Fibroblast of skin of left quadriceps (primary cell): ENCODE measurements around the gene FBLN5.
"Not testable (repeated sequence)": the region's sequence is repeated elsewhere in the genome, so short reads cannot be mapped to it uniquely, and the experiment has no call there.

Source experiments
- DNase-seq, 2 experiments: peaks; one replicate each; pipeline ENCODE4 v3.0.0-alpha.2; 2013; ENCODE audit warnings: low read depth in 2 of 2

The FBLN5 gene

DNA sequence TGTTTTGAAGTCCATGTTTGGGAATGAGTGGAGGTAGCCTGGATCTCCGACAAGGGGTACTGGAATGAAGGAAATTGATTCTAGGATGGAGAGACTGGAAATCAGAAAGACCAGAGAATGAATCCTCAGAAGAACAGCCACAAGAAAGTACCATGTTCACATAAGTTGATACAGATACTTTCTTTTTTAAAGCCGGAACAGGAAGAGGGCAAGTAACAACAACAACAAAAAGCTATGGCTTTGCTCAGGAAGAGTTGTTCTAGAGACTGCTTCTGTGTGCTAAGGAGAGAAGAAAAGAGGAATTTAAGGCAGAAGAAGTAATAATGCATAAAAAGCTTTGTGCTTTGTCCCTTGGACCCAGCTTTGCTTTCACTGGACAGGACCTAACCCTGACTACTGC is 86.4 kb downstream of the FBLN5 start:
- DNase-seq: no peak

DNA sequence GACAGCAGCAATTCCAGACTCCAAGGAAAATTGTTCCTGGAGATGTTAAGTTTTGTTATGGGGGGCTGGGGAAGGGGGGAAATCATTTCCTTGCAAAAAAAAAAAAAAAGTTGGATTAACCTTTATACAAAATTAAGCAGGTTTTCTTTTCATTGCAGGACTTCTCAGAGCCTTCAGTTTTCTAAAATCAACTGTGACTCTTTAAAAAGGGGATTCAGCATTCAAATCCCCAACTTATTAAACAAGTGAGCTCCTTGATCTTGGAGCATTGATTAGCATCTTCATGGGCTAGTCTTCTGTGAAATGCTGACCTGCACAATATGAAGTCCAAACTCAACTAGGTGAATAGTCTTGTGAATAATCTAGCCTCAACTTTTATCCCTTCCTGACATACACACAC is 87.3 kb downstream of the FBLN5 start:
- no peak for DNase-seq

DNA sequence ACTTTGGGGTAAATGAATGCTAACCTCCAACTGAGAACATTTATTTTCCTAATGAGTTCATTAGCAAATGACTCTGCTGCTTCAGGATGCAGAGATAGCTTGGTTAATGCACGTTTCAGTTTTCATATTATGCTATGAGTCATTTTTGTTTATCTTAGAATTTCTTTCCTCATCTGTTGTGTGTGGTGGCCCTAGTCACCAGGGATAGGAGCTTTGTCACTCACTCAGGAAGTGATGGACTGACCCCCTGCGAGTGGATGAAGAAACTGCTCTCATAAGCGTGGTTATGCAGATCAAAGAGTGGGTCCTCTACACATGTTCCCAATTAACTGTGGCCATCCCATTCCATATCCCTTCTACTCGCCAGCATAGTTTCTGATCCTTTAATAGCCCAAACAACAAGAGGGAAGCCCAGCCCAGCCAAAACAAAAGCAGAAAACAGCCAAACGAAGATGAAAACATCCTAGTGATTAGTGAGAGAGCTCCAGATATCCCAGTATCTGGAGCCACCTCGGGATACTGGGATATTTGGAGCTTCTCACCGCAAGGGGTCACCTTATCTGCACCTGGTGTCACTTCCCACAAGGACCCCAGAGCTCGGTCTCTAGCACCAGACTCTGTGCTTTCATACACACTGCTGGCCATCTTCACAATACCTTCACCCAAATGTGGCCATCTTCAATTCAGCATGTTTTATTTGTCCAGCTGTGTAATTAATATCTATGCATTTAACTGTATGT is 88.8 kb downstream of the FBLN5 start:
- peak; percentile 45 to 56 for DNase-seq

- no peak for DNase-seq
Measured at GRCh38 chr14:91857614-91858013, 89.9 kb downstream of the FBLN5 start.

DNA sequence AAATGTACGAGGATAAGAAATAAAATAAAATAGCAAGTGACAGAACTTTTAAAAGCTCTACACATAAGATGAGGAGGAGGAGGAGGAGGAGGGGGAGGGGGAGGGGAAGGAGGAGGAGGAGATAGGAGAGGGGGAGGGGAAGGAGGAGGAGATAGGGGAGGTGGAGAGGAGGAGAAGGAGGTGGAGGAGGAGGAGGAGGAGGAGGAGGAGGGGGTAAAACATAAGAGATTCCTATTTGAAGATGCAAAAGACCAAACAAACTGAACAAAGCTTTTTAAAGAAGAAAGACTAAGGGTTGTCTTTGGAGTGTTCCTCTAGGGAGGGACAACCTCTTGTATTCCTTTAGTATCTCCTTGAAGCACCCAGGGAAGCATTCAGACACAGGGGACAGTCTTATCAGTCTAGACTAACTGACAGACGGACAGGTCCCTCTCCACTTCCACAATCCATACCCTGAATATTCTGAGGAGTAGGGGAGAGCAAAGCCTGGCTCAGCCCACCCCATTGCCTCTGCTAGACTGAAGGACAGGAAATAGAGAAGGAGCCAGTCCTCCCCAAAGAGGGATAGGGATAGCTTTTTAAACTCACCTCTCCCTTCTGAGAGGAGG is 93.1 kb downstream of the FBLN5 start:
- no peak for DNase-seq

DNA sequence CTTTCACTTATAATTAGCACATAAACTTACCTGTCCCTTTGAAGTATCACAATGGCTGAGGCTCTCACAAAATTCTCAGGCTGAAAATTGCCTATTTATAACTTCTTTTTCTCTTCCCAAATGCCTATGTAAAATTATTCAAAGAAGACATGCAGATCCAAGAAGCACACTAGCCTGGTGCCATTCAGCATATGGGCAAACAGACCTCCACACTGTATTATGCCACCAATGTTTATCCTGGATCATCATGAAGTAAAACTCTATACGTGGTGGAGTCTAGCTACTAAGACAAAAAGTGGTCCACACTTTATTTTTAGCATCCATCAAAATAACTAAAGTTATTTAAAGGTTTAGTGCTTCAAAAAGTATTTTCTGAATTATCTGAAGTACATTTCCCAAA is 95.9 kb downstream of the FBLN5 start:
- no peak for DNase-seq

DNA sequence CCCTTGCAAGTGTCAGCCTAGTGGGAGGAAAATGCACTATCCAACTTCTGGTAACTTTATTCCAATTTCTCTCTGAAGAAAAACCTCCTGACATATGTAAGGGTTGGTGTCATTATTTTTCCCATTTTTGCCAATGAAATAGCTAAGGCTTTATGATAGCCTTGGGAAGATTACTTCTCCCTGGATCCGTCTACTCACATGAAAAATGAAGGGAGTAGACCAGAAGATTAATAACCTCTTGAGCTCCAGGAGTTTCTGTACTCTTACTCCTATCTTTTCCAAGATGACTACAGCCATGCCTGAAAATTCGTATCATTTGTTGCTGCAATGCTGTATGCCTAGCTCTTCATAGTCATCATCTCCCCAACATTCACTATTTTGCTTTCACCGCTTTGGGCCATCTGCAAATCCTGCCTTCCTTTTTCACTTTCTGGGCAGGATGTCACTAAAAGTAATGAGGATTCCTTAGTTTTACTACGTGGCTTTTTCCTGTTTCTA is 98.9 kb downstream of the FBLN5 start:
- DNase-seq: no peak

- DNase-seq: no peak
Measured at GRCh38 chr14:91847693-91848092, 99.8 kb downstream of the FBLN5 start.

DNA sequence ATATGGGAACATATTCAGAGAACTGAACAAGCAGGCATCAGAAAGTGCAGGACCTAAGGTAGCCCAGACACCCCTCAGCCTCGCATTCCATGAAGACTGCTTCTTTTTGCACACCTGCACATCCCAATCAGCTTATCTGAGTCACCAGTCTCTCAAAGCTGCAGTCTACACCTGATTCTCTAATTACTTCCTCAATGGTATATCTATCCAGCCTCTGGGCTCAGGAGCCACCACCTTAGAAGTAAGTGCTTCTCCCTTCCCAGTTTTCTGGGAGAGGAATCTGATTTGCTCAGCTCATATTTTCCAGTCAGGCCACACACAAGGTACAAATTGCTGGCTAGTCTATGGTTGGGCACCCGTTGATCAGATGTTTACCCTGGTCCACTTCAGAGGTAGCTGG is 101.8 kb downstream of the FBLN5 start:
- no peak for DNase-seq

- DNase-seq: not testable (repeated sequence)
Measured at GRCh38 chr14:91845056-91845455, 102.4 kb downstream of the FBLN5 start.

DNA sequence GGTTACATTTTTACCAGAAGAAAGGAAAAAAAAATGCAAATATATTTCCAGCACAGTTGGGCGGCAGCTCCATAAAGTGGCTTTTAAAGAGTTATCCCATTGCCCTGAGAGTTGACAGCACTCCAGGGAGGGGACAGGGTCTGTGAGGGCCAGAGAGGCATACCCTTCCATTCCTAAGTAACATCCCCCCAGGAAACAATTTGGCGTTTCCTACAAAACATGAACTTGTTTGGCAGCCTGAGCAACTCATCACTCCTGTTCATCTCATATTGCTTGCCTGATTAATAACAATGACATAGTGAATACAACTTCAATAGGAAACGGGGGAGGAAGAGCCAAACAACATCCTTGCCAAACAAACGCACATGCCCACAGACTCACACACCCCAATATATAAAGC is 103.5 kb downstream of the FBLN5 start:
- no peak for DNase-seq

DNA sequence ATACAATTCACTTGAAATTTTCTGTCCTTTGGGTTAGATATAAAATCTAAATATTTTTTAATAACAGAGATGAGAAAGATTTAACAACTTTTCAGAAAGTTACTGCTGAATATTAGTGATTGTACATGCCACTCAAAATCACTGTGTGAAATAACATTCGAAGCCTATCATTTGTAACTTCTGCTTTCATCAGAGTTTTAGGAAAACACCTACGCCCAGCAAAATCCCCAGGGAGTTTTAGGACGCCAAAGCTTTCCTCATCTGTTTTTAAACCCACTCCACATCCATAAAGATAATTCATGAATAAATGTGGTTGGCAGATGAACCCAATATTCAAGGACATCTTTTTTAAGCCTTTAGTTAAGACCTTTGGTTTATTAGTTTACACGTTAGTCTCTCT is 104.1 kb downstream of the FBLN5 start:
- DNase-seq: no peak

DNA sequence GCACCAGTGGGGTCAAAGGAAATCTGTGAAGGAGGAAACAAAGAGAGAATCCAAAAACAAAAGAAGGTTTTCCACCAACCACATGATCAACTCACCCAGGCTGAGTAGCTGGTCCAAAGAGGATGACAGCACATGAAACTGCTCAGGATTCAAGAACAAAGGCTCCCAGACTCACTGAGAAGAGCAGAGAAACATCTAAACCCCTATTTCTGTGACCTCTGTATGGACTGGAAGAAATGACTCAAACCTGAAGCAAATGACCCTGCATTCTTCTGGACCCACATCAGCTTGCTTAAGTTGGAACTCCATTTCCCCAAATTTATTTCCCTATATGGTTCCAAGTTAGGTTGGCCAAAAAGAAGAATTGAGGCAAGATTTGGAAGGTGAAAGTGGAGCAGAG is 106.4 kb downstream of the FBLN5 start:
- no peak for DNase-seq

GRCh38 chr14:91839749-91840148 is 107.7 kb downstream of the FBLN5 start:
- no peak for DNase-seq

DNA sequence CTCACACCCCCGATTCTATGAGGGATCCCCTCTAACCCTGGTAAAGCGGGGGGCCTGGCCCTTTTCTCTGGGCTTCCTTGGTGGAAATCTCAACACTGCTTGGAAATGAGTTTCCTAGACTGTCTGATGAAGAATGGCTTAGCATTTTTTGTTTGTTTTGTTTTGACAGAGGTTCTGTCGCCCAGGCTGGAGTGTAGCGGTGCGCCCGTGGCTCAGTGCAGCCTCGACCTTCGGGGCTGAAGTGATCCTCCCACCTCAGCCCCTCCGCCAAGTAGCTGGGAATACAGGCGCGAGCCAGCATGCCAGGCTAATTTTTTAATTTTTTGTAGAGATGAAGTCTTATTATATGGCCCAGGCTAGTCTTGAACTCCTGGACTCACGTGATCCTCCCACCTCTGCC is 110.4 kb downstream of the FBLN5 start:
- DNase-seq: no peak

DNA sequence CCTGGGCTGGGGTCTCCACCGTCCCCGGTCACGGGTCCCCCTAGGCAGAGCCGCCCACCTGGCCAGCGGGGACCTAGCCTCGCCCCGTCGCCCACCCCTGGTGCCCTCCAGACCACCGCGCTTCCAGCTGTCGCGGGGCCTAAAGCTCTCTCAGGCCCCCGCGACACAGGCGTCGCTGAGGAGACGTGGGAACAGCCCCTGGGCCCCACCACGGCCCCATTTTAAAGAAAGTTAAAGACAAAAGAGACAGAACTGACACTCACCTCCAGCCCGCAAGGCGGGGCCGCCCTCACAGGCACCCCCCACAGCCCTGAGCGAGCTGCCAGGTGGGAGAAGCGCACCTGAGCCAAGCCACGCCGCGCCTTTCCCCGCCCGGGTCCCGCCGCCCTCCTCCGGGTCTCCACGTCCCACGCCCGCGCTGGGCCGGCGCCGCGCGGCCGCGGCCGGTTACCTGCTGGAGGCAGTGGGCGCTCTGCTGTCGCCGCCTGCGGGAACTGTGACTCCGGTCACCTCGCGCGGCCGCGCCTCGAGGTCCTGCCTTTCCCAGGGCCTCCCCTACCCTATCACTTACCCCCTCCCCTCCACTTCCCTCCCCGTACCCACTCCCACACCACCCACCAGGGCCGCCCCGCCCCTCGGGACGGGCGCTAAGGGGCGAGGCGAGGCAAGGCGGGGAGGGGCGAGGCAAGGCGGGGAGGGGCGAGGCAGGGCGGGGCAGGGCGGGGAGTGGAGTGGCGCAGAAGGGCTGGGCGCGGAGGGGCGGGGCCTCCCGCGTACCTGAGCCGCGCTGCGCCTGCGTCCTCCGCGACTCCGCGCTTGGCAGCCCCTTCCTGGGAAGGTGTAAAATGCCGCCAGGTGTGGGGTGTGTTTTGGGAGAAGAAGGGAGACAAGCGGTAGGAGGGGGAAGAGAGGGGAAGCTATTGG is 111.3 kb downstream of the FBLN5 start:
- no peak for DNase-seq

- DNase-seq: no peak
Measured at GRCh38 chr14:91835197-91835919, 112.1 kb downstream of the FBLN5 start.

DNA sequence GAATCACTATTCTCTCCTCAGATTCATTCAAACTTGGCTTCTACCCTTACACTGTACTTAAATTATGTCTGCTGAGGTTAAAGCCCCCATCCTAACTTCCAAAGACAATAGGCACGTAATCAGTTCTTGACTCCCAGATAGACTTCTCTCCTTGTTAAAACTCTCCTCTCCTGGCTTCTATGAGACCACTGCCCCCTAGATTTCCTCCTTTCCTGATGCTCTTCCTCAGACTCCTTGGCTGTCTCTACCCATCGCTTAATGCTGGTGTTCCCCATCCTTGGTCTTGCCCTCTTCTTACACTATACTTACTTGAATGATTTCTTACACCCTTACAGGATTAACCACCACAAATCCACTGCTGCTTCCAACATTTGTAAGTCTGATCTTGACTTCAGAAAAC is 112.9 kb downstream of the FBLN5 start:
- no peak for DNase-seq

GRCh38 chr14:91831337-91831736 is 116.2 kb downstream of the FBLN5 start:
- DNase-seq: no peak

DNA sequence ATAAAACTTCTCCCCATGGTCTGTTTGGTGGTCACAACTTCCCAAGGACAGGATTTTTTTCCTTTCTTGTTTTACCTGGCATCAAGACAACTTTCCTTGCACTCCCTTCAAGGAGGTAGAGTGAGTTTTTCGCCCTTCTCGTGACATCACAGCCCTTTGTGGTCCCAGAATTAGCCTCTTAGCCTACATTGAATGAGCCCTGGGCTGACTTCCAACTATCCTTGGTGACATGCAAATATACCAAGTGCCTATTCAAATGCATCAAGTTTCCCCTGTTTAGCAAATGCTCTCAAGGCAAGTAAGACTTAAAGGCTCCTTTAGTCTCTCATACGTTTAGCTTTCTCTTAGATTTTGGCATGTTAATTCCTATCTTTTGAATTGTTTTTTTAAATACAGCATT is 116.7 kb downstream of the FBLN5 start:
- DNase-seq: no peak

DNA sequence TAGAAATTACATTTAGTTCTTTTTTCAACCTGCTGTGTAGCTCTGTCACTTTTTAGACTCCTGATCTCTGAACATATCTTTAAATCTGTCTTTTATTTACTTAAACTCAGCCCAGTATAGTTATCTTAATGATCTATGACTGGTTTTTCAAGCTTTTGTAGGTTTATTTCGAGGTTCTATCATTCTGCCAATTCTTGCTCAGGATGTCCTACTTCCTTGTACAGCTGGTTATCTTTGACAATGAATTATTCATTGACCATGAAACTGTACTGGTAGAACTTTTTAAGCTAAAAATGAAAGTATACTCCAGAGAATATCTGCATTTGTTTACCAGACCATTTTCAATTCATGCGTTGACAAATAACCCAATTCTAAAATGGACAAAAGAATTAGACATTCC is 118.0 kb downstream of the FBLN5 start:
- no peak for DNase-seq

- no peak for DNase-seq
Measured at GRCh38 chr14:91827746-91828145, 119.7 kb downstream of the FBLN5 start.
